Activated CD8-positive, alpha-beta memory T cell treated with anti-CD3 and anti-CD28 coated beads, Interleukin-2, amount 50 U/mL, for 24 hours (primary cell): ENCODE results near the gene BEGAIN.
"Not testable (repeated sequence)": the region's sequence is repeated elsewhere in the genome, so short reads cannot be mapped to it uniquely, and the experiment has no call there.

Source experiments
- DNase-seq: peaks from one replicate; pipeline ENCODE4 v3.0.0-alpha.2; 2020; ENCODE audit errors: extremely low read depth

The BEGAIN gene

DNA sequence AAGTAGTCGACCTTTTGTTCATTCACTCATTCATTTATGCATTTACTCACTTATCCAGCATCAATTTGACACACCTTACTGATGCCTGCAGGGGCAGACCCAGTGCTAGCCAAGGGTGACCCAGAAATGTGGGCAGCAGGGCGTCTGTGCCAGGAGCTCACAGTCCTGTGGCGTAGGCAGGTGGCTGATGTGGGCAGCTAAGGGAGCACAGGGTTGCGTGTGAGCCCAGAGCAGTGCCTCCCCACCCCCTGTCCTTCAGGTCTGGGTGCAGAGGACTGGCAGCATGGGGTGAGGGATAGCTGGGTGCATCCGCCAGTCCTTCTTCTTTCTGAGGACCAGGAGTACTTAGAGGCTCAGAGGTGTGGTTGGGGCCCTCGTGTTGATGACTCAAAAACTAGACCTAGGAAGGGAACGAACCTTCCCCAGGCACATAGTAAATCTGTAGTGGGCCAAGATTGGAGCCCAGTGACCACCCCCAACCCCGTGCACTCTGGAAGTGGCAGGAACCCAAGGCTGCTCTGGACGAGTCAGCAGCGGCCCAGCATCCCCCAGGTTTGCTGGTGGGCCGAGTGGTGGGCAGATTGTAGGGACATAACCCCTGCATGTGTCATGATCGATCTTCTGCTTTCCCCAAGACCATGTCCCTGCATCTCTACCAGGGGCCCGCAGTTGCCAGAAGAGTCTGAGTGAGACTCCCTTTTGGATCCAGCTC lies 63.9 kb downstream of the BEGAIN start:
- DNase-seq = no peak

GRCh38 chr14:100522616-100523099 lies 64.6 kb downstream of the BEGAIN start:
- DNase-seq = no peak

DNA sequence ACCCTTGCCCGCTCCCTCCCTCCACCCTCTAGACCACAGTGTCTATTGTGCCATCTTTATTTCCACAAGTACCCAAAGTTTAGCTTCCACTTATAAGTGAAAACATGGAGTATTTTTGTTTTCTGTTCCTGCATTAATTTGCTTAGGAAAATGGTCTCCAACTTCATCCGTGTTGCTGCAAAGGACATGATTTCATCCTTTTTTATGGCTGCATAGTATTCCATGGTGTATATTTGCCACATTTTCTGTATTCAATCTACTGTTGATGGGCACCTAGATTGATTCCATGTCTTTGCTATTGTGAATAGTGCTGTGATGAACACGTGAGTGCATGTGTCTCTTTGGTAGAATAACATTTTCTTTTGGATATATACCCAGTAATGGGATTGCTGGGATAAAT lies 81.2 kb downstream of the BEGAIN start:
- DNase-seq = not testable (repeated sequence)

GRCh38 chr14:100504372-100505078 lies 82.7 kb downstream of the BEGAIN start:
- DNase-seq = no peak

DNA sequence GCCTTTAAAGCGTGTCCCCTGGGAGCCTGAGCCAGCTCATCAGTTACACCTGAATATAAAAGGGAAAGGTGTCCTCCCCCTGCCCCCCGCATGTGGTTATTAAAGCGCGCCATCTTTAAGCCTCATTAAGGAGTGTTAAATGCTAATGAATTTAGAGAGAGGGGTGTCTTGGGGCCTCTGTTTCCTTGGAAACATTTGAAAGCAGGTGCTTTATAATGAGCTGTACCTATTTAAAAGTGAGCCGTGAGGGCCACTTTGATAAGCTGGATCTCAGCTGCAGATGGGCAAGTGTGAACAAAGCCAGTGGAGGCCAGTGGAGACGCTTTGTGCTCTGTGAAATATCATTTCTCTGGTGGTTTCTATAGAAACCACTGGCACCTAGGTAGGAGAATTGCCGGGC lies 84.0 kb downstream of the BEGAIN start:
- no peak for DNase-seq

DNA sequence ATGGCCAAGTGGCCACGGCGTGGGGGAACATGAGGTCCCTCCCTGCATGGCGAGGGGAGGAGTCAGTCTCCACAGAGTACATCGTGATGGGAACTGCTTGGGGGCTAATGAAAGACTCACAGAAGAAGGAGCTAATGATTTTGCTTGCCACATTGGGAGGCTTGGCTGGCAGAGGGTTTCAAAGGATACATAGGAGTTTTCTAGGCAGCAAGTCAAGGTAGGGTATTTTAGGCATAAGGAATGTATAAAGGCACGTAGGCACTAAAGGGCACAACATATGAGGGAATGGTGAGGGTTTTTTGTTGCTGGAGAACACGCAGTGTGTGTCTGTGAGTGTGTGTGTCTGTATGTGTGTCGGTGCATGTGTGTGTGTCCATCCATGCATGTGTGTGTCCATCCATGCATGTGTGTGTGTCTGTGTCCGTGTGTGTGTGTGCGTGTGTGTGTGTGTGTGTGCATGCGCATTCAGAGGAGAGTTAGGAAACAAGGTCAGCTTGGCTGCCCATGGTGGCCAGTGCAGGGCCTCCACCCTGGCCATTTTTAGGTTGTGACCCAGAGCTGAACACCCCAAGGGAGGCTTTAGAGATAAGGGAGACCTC lies 84.5 kb downstream of the BEGAIN start:
- DNase-seq = no peak

DNA sequence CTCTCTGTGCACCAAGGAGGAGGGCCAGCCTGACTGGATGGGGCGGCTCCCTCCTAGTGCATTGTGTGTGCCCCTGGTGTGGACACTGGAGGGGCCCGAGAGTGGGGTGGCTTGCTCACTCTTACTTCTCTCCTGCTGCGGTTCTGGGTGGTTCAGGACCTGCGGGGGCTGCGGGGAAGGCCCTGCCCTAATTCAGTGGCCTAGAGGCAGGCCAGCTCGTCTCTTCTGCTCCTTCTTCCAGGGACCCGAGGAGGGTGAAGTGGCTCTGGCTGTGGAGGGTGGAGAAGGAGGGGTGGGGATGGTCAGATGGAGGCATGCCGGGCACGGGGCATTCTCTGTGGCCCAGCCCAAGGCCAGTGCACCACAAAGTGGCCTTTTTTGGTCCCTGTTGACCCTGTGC lies 87.1 kb downstream of the BEGAIN start:
- no peak for DNase-seq

GRCh38 chr14:100498068-100498467 lies 89.1 kb downstream of the BEGAIN start:
- no peak for DNase-seq

GRCh38 chr14:100495917-100496316 lies 91.3 kb downstream of the BEGAIN start:
- DNase-seq = no peak

- no peak for DNase-seq
Observed at GRCh38 chr14:100494645-100495044, 92.6 kb downstream of the BEGAIN start.

GRCh38 chr14:100490252-100490651 lies 97.0 kb downstream of the BEGAIN start:
- no peak for DNase-seq

DNA sequence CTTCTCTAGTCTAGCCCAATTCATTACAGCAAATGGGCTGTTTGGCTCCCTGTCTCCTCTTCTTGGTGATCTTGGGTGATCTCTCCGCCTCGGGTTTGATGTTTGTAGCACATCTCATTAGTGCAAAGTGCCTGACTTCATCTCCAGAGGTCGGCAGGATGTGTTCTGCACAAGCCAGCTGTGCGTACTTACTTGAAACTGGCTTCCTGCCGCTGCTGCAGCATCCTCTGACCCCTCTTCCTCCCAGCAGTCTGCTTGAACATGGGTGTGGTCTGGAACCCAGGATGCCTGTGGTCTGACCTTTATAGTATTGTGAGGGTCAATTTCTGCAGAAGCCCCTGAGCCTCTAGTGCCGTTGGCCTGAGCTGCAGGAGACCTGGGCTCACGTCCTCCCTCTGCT lies 99.2 kb downstream of the BEGAIN start:
- no peak for DNase-seq

DNA sequence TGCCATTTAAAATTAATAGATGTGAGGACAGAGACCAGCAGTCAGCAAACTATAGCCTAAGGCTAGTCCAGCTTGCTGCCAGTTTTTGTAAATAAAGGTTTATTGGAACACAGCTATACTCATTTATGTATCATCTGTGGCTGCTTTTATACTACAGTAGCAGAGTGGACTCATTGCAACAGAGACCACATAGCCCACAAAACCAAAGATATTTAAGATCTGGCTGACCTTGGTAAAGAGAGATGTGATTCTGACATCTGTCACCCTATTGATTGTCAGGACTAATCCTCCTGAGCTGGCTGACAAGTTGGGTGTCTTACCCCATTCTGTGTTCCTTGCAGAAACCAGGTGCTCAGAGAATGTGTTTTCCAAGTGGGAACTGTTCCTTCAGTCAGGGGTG lies 99.9 kb downstream of the BEGAIN start:
- DNase-seq = no peak
